Left forelimb (tissue), 1 donor: Measurements from ENCODE around the gene DHX29.

Experiments
- DNase-seq: peaks from one replicate; pipeline ENCODE4 v3.0.0-alpha.2; 2018; ENCODE audit warnings: low spot score

DHX29 gene

DNA sequence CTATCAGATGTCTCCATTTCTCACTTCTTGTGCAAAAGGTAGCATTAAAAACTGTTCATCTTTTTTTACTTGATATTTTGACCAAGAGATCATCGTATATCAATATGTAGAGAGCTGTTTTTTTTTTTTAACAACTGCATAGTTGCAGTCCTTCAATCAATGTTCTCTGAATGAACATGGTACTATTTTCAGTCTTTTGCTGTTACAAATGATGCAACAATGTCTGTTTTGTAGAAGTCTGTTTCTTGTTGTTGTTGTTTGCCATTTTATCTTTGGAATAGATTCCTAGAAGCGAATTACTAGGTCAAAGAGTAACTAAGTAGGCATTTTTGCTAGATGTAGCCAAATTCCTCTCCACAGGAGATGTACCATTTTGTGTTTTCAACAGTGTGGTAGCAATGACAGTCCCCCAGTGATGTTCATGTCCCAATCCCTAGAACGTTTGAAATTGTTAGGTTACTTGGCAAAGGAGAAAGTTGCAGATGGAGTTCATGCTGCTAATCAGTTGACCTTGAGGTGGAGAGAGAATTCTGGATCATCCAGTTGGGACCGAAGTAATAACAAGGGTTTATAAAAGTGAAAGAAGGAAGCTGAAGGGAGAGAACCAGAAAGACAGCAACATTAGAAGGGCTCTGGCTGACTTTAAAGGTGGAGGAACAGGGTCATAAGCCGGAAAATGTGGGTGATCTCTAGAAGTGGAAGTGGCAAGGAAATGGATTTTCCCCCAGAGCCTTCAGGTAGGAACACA is 6.5 kb upstream of the DHX29 start:
- no peak for DNase-seq

DNA sequence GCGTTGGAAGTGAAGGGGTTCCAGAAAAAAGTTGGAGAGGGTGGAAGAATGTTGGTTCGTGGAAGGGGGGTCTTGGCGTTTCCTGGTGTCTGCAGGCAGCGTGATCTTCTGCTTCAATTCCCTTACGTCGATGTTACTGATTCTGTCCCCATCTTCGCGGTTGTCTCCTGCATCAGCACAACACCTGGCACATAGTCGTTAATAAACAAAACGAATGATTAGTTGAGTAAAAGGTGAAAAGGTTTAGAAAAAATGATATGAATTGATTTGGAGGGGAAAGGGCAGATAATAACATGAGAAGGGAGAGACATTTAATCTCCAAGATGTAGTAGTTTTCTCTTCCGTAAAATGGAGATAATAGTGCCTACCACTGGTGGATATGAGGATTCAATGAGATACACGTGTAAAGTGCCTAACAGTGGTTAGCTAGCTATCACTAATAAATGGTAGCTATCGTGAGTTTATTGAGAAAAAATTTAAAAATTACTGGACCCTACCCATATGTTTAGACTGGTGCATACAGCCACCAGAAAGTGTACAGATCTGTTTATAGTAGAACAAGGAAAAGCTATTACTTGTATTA is 851 bp upstream of the DHX29 start:
- DNase-seq = peak; percentile 60

DNA sequence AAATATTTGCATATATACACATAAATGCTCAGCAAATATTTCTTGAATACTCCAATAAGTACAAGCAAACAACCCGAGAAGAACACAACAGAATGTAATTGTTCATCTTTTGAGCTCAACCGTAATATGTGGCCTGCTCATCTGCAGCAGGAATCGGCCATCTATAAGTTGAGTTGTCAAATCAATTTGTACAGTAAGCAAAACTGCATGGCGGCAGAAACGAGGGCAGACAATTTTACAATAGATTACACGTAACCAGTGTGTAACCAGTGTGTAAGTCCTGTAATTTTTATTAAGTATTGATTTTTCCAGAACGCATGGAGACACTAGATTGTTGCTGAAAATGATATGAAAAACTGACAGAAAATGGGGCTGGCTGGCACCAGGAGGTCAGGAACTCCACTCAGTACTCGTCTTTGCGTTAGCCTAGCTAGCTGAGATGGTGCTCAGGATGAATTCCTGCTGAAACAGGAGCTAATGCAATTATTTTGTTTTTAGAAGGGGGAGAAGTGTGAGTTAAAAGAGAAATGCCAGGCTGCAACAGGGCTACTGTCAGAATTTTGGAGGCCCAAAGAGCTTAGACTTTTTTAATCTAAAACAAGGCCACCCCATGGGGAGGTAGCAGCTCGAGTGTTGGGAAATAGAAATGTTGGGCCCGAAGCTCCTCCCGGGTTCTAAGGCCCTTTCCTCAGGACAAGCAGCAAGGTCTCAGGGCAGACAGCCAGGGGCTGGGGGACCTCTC is 682 bp downstream of the DHX29 start:
- no peak for DNase-seq

- no peak for DNase-seq
These were observed 2.1 kb downstream of the DHX29 start for GRCh38 chr5:55305345-55305744.

DNA sequence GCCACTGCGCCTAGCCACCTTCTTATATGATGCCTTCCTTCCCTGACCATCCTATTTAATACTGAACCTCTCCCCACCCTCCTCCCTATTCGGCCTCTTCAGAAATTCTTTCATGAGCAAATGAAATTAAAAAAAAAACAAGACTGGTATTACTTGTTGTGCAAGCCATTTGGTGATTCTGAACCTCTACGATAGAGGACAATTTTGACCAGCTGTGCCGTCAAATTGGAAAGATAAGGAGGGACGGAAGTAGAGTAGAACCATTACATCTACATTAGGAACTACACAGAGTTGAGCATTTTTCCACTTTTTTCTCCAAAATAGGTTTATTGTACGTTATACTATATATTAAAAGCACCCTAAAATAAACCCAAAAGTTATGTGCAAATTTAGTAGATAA is 2.9 kb downstream of the DHX29 start:
- DNase-seq = no peak

- DNase-seq = no peak
These were observed 4.2 kb downstream of the DHX29 start for GRCh38 chr5:55303238-55303690.

DNA sequence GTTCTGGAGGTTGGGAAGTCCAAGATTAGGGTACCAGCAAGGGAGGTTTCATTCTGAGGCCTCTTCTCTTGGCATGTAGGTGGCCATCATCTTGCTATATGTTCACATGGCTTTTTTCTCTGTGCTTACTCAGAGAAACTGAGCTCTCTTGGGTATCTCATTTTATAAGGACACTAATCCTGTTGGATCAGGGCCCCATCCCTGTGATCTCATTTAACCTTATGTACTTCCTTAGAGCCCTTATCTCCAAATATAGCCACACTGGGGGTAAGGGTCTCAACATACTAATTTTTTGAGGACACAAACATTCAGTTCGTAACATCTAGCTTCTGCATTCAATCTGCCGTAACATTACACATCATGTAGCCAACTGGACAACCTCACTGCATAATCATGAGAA is 6.6 kb downstream of the DHX29 start:
- DNase-seq = no peak

DNA sequence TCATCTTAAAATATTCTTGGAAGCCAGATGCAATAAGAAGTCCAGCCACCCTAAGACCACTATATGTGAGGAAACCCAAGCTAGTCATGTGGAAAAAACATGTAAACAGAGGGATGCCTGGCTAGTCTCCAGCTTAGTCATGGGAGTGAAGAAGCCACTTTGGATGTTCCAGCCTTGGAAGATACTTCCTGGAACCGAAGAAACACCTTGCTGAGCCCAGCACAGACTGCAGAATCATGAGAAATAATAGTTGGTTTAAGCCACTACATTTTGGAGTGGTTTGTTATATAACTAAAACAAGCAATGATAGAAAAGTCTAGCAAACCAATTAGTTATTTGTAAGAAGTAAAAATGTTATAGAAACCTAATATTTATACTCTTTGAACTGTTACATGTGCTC is 12.6 kb downstream of the DHX29 start:
- no peak for DNase-seq

DNA sequence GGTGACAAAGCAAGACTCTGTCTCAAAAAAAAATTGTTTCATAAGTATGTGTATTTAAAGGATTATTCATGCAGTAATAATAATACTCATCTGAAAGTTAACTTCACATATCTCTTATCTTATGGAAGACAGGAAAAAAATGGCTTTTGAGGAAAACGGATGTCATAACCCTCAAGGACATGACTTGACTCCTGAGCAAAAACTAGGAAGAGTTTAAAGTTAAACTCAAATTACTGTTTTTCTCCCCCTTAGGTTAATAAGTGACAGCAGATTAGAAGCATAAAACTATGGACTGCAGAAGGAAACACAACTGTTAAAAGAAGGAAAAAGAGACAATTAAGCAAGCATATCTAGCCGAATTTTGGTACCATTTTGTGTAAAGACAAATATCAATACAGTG is 16.5 kb downstream of the DHX29 start:
- DNase-seq = no peak

- DNase-seq = no peak
These were observed 17.7 kb downstream of the DHX29 start for GRCh38 chr5:55289808-55290207.

- no peak for DNase-seq
These were observed 21.0 kb downstream of the DHX29 start for GRCh38 chr5:55286411-55286933.

DNA sequence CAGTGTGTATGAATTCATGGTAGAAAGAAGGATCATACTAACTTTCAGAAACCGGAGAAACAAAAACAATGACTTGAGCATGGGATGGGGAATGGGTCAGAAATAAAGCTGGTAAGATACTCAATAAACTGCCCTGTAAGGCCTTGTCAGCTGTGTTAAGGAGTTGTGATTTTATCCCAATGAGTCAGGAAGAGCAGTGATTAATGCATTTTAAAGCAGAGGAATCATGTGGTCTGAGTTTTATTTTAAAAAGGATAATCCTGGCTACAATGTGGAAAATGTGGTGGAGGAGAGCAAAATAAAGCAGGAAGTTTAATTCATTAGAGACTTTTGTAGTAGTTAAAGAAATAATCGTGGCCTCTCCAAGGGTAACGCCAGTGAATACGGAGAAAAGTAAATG is 28.7 kb downstream of the DHX29 start:
- DNase-seq = no peak

DNA sequence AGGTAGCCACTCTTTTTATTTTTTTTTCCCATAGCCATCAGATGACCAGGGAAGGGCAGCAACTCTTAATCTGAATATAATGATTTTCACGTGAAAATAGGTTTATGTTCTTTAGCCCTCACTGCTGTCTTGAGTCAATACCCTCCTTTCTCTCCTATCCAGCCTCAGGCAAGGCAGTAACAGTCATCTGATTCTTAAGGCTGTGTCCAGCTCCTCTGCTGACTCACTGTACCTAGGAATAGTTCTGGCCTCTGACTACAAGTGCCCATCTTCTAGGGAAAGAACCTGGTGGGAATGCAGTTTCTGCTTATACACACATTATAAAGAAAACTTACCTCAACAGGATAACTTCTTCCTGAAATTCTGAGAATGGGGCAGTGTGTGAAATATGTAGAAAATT is 30.7 kb downstream of the DHX29 start:
- DNase-seq = no peak

DNA sequence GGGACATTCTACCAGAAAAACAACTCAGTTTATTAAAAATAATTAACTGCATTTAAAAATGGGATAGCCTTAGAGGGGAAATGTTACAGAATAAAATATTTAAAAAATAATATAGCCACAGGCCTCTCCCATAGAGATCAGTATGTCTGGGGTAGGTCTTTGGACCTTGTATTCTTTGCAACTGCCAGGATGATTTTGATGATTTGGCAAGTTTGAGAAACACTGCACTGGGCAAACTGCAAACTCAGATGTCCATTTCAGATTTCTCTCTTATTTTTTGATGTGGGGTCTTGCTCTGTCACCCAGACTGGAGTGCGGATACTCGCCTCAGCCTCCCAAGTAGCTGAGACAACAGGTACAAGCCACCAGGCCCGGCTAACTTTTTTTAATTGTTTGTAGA is 49.2 kb downstream of the DHX29 start:
- no peak for DNase-seq

GRCh38 chr5:55254802-55255201 is 52.7 kb downstream of the DHX29 start:
- no peak for DNase-seq

GRCh38 chr5:55250064-55250463 is 57.4 kb downstream of the DHX29 start:
- no peak for DNase-seq

DNA sequence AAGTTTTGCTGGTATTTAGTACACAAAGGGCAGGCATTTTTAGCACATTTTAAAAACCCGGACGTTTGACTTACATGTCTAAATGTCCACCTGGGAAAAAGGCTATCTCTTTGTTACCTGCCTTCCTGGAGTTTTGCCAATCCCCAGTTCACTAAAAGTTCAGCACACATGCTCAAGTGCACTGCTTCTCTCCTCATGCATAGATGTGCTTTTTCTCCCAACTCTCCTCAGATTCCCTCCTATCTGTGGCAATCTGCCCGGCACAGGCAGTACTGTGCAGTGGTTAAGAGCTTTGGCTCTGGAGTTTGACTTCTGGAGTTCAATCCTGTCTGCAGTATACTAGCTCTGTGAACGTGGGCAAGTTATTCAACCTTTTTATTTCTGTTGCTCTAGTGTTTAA is 65.7 kb downstream of the DHX29 start:
- no peak for DNase-seq

DNA sequence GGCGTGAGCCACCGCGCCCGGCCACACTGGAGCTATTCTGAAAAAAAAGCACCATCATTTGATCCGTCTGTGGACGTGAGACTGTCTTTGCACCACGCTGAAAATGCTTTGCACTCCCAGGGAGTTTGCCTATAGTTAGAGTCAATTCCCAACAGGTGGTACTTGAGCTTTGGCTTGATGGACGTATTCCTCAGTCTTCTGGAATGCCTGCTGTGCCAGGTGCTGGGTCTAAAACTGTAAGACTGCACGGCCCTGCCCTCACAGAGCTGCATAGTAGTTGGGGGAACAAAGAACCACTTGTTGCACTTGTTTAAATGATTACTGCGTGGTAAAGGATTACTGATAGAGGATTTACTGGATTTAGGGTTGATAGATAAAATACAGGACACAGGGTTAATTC is 70.7 kb downstream of the DHX29 start:
- no peak for DNase-seq

DNA sequence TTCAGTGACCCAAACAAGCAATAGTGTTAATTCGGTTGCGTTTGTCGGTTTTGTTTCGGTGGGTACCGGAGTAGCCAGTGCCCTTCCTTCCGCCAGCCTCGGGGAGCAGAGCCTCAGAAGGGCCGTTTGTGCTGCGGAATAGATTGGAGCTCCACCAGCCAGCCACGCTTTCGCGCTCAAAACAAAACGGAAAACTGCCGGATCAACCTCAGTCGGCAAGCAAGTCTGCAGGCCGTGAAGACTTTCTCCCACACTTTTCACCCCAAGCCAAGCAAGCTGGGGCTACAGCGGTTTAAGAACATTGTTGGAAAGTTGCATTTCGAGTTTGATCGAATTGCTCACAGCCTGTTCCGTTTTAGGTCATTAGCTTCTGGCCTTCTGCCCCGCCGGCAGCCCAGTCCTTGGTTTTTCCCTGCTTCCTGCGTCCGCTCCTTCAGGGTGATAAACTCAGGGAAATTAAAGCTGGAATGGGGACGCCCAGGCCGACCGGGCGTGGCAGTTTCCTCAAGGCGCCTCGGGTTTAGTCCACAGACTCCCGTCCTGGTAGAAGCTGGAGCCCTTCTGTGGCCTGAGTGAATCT is 73.3 kb downstream of the DHX29 start:
- no peak for DNase-seq

- DNase-seq = peak; percentile 74
These were observed 74.2 kb downstream of the DHX29 start, which contains the start of gene CCNO for GRCh38 chr5:55232985-55233928. CCNO (minus strand) TSS chr5:55233608; CDS start chr5:55233523, 85 bp downstream.

GRCh38 chr5:55232271-55232984 is 75.1 kb downstream of the DHX29 start:
- DNase-seq = peak; percentile 74
